Mesenchymal stem cell (in vitro differentiated cells and primary cell): ENCODE measurements around the gene C6orf15.

Experiments
- DNase-seq: peaks from one replicate; pipeline ENCODE4 v3.0.0-alpha.2; 2013
- H2AFZ ChIP-seq: one replicate; pipeline ENCODE4 v1.6.1; 2013; ENCODE audit warnings: low read depth, mild to moderate bottlenecking, control low read depth, inconsistent platforms, low read length, moderate library complexity
- H2AK5ac ChIP-seq: 2 replicates; pipeline ENCODE4 v1.6.1; 2013; ENCODE audit warnings: low read length, moderate library complexity, mild to moderate bottlenecking, inconsistent platforms; ENCODE audit not compliant: severe bottlenecking
- H2BK120ac ChIP-seq: one replicate; pipeline ENCODE4 v1.6.1; 2013; ENCODE audit warnings: low read depth, mild to moderate bottlenecking, inconsistent platforms, low read length, moderate library complexity
- H2BK12ac ChIP-seq, 2 experiments: one replicate each; pipeline ENCODE4 v1.6.1; 2013; ENCODE audit warnings: inconsistent platforms in 2 of 2, low read length in 2 of 2, mild to moderate bottlenecking in 2 of 2, moderate library complexity in 2 of 2, control low read depth in 1 of 2
- H2BK15ac ChIP-seq: one replicate; pipeline ENCODE4 v1.6.1; 2013; ENCODE audit warnings: mild to moderate bottlenecking, low read depth, inconsistent platforms; ENCODE audit not compliant: poor library complexity, severe bottlenecking
- H2BK5ac ChIP-seq: 2 replicates; pipeline ENCODE4 v1.6.1; 2013; ENCODE audit warnings: low read depth, mild to moderate bottlenecking, low read length, control low read depth, inconsistent platforms; ENCODE audit not compliant: poor library complexity, severe bottlenecking
- H3K14ac ChIP-seq, 2 experiments: one replicate each; pipeline ENCODE4 v1.6.1; 2013; ENCODE audit warnings: inconsistent platforms in 2 of 2, low read length in 2 of 2, control low read depth in 1 of 2, mild to moderate bottlenecking in 1 of 2, moderate library complexity in 1 of 2
- H3K18ac ChIP-seq, 2 experiments: one replicate each; pipeline ENCODE4 v1.6.1; 2013; ENCODE audit warnings: inconsistent platforms in 2 of 2, low read length in 2 of 2, control low read depth in 1 of 2, low read depth in 1 of 2, mild to moderate bottlenecking in 1 of 2
- H3K23ac ChIP-seq, 2 experiments: one replicate each; pipeline ENCODE4 v1.6.1; 2013; ENCODE audit warnings: inconsistent platforms in 2 of 2, low read length in 2 of 2, mild to moderate bottlenecking in 2 of 2, moderate library complexity in 2 of 2, control low read depth in 1 of 2
- H3K27ac ChIP-seq: 2 replicates; pipeline ENCODE4 v1.5.1; 2013; ENCODE audit warnings: mild to moderate bottlenecking, moderate library complexity, low read length, control low read depth, inconsistent platforms; ENCODE audit not compliant: poor library complexity, severe bottlenecking
- H3K27me3 ChIP-seq, 2 experiments: 2 replicates each; pipeline versions ENCODE4 v1.6.1 to v1.7.0; 2013; ENCODE audit warnings: low read length in 2 of 2, mild to moderate bottlenecking in 2 of 2, moderate library complexity in 2 of 2, control low read depth in 1 of 2, inconsistent platforms in 1 of 2; ENCODE audit not compliant: control insufficient read depth in 1 of 2, insufficient read depth in 1 of 2
- H3K36me3 ChIP-seq, 2 experiments: 2 replicates each; pipeline versions ENCODE4 v1.6.1 to v1.7.0; 2013; ENCODE audit warnings: low read length in 2 of 2, control low read depth in 1 of 2, inconsistent platforms in 1 of 2, low read depth in 1 of 2, mild to moderate bottlenecking in 1 of 2; ENCODE audit not compliant: insufficient read depth in 2 of 2, control insufficient read depth in 1 of 2
- H3K4ac ChIP-seq, 2 experiments: one replicate each; pipeline ENCODE4 v1.6.1; 2013; ENCODE audit warnings: inconsistent platforms in 2 of 2, low read length in 2 of 2, mild to moderate bottlenecking in 2 of 2, moderate library complexity in 2 of 2, control low read depth in 1 of 2, low read depth in 1 of 2
- H3K4me1 ChIP-seq: 2 replicates; pipeline ENCODE4 v1.6.1; 2013; ENCODE audit warnings: low read depth, low read length, control low read depth; ENCODE audit not compliant: control insufficient read depth, insufficient read depth
- H3K4me2 ChIP-seq: 2 replicates; pipeline ENCODE4 v1.6.1; 2013; ENCODE audit warnings: low read length, mild to moderate bottlenecking, inconsistent platforms; ENCODE audit not compliant: poor library complexity, severe bottlenecking
- H3K4me3 ChIP-seq, 2 experiments: 2 replicates each; pipeline versions ENCODE4 v1.5.1 to v1.7.0; 2013; ENCODE audit warnings: low read length in 2 of 2, mild to moderate bottlenecking in 2 of 2, control low read depth in 1 of 2, low read depth in 1 of 2; ENCODE audit not compliant: insufficient read depth in 1 of 2
- H3K79me1 ChIP-seq: replicated peaks from 2 replicates; pipeline ENCODE4 v1.6.1; 2013; ENCODE audit warnings: mild to moderate bottlenecking, control low read depth, low read length, inconsistent platforms; ENCODE audit not compliant: poor library complexity, severe bottlenecking
- H3K9ac ChIP-seq: 2 replicates; pipeline ENCODE4 v1.7.0; 2013; ENCODE audit warnings: mild to moderate bottlenecking, low read length, moderate library complexity
- H3K9me3 ChIP-seq: 2 replicates; pipeline ENCODE4 v1.7.0; 2013; ENCODE audit warnings: mild to moderate bottlenecking, low read length; ENCODE audit not compliant: control insufficient read depth
- H4K8ac ChIP-seq: one replicate; pipeline ENCODE4 v1.6.1; 2013; ENCODE audit warnings: inconsistent platforms, mild to moderate bottlenecking, low read length, moderate library complexity
- H4K91ac ChIP-seq: one replicate; pipeline ENCODE4 v1.6.1; 2013; ENCODE audit warnings: mild to moderate bottlenecking, low read length, inconsistent platforms
- WGBS: methylation state at CpG from one replicate; pipeline ENCODE4 v1.1.7; 2013; ENCODE audit warnings: mixed read lengths; 5-methylcytosine and 5-hydroxymethylcytosine counted together

Gene C6orf15

DNA sequence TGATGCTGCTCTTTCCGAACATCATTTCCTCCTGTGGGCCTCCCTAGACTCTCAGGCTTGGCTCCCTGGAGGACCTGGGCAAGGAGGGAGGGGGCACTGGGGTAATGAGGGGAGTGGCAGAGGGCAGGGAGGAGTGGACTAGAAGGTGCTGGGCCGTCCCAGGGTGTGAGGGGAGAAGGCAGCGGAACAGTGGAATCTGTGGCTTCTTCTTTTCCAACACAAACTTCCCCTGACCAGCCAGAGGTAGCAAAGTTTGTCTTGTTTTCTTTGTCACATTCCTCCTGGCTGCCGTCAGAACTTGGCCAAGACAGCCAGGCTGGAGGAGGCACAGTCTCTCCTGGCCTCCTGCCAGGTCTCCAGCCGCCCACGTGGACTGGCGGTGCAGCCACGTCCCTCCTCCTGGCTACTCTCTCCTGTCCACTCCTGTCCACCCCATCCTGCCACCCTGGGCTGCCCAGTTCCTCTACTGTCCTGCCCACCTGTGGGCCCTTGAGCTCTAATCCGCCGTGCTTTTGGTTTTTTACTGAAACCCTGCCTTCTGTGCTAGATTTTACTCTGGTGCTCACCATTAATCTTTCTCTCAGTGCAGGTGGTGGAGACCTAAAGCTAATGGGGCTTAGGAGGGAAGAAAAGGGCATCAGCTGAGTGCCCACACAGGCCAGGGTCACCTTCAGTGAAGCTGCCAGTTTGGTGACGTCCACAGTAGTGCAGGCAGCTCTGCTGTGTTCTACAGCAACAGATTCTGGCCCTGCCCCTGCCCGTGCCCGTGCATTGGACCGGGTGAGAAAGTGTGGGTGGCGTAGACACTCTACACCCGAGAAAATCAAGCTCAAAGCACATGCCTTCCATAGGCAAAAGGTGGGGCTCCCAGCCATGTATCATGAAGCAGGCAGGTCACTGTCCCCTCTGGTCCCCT, 10.7 kb upstream of the C6orf15 start:
- Histone ChIP-seq H4K91ac (no peak overlapping the region), H3K79me1 (peaks cover 3% of the 10 kb centered on the region), H3K36me3 (peaks cover 0 to 6% of the 10 kb centered on the region in 2 experiments), H2BK12ac (peak overlapping the region in 1 of 2 experiments; percentile 24), H3K9ac (no peak overlapping the region), H2AK5ac (peak overlapping the region; percentile 65), H3K27me3 (peaks cover 0 to 20% of the 10 kb centered on the region in 2 experiments), H3K4me1 (peaks cover 42% of the 10 kb centered on the region), H3K14ac (no peak overlapping the region), H2BK5ac (peak overlapping the region; percentile 68), H3K9me3 (no peaks in the 10 kb centered on the region), H2BK120ac (no peak overlapping the region), H3K27ac (peak overlapping the region; percentile 83), H3K23ac (no peak overlapping the region), H3K18ac (peak overlapping the region in 1 of 2 experiments; percentile 64), H2AFZ (no peak overlapping the region), H4K8ac (peak overlapping the region; percentile 70), H3K4me3 (no peak overlapping the region), H3K4me2 (no peak overlapping the region), H3K4ac (no peak overlapping the region), H2BK15ac (no peak overlapping the region)
- WGBS: 60% methylated on average over 15 of the region's 16 CpGs
- DNase-seq: peak; percentile 92

DNA sequence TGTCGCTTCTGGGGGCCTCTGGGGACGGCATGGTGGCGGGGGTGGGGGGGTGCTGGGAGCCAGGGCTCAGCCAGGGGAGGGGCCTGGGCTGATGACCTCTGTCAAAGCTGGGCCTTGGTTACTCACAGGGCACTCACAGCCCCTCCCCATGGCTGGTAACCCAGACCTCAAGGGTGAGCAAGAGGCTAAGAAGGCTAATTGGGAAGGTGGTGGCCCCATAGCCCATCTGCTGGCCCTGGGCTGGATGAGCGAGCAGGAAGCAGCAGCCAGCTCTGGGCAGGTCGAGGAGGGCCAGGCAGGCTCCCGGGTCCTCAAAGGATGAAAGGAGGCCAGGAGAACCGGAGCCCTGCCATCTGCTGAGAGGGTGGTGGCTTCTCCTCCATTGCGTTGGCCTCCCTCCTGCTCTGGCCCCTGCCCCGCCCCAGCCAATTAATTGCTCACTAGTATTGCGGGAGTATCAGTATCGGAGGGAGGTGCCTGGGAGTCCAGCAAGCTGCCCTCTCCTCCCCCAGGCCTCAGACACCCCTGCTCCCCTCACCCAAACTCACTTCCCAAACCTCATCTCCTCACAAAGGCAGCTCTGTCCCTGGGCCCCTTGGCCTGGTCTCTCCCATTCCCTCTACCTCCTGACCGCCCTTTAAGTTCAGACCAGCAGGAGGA, 8.9 kb upstream of the C6orf15 start:
- Histone ChIP-seq H2AK5ac (peak overlapping the region; percentile 95), H3K79me1 (peaks cover 11% of the 10 kb centered on the region), H3K18ac (no peak overlapping the region), H3K27ac (no peak overlapping the region), H3K9ac (no peak overlapping the region), H2BK12ac (peak overlapping the region in 1 of 2 experiments; percentile 4), H3K4ac (no peak overlapping the region), H3K14ac (no peak overlapping the region), H3K4me2 (no peak overlapping the region), H3K4me1 (peaks cover 35% of the 10 kb centered on the region), H3K9me3 (no peaks in the 10 kb centered on the region), H2BK5ac (no peak overlapping the region), H3K23ac (no peak overlapping the region), H4K8ac (no peak overlapping the region), H3K36me3 (peaks cover 0 to 14% of the 10 kb centered on the region in 2 experiments), H3K4me3 (no peak overlapping the region), H2BK120ac (no peak overlapping the region), H2AFZ (no peak overlapping the region), H4K91ac (no peak overlapping the region), H2BK15ac (no peak overlapping the region), H3K27me3 (peaks cover 0 to 9% of the 10 kb centered on the region in 2 experiments)
- no peak for DNase-seq
- 94% methylated on average over 12 of the region's 12 CpGs for WGBS

DNA sequence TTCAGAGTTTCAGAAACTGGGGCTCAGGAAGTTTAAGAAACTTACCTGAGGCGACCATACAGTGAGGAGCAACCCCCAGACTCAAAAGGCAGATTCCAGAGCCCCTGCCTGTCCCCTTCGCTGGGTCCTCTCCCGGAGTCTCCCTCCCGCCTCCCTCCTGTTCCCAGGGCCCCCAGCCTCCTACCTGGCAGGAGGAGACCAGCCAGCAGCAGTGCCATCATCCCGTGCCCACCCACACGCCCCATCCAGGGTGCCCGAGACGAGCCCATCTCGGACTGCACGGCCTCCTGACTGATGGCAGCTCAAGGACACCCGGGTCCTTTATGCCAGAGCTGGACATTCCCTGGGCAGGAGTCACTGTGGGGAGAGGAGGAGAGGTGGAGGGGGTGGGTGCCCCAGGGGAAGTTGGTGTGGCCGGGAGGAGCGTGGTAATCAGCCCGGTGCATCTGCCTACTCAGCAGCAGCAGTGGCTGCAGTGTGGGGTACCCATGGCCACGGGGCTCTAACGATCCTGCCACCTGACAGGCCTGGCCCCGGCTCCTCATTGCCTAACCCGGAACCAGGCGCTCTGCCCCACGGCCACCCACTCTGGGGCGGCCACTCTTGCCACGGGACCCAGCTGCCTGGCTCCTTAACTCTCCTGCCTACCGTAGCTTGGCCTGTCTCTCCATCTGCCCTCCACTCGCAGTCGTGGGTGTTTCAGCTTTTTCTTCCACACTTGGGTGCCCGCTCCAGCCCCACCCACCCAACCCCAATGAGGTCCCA, 8.0 kb upstream of the C6orf15 start, which contains the start of gene CDSN:
CDSN (minus strand) TSS at position 296 of the 765 bp plus-strand sequence; CDS start at position 269, 27 bp downstream.
- H3K79me1 ChIP-seq: peaks cover 19% of the 10 kb centered on the region
- no peak within 1 kb of the TSS for H2BK5ac ChIP-seq
- no peaks in the 10 kb centered on the region for H3K9me3 ChIP-seq
- no peak within 1 kb of the TSS for H2BK120ac ChIP-seq
- peaks cover 0 to 9% of the 10 kb centered on the region in 2 experiments for H3K27me3 ChIP-seq
- H3K4ac ChIP-seq: no peak within 1 kb of the TSS
- 92% methylated on average over 26 of the region's 26 CpGs for WGBS
- no peak within 1 kb of the TSS for H4K8ac ChIP-seq
- no peak within 1 kb of the TSS for H2AFZ ChIP-seq
- H3K4me2 ChIP-seq: no peak within 1 kb of the TSS
- no peak within 1 kb of the TSS for H3K23ac ChIP-seq
- H3K18ac ChIP-seq: no peak within 1 kb of the TSS
- no peak within 1 kb of the TSS for H4K91ac ChIP-seq
- no peak for DNase-seq
- H3K9ac ChIP-seq: no peak within 1 kb of the TSS
- no peak within 1 kb of the TSS for H2BK15ac ChIP-seq
- peaks cover 30% of the 10 kb centered on the region for H3K4me1 ChIP-seq
- H3K4me3 ChIP-seq: no peak within 1 kb of the TSS
- H3K14ac ChIP-seq: no peak within 1 kb of the TSS
- H2BK12ac ChIP-seq: no peak within 1 kb of the TSS
- no peak within 1 kb of the TSS for H2AK5ac ChIP-seq
- H3K36me3 ChIP-seq: peaks cover 0 to 12% of the 10 kb centered on the region in 2 experiments
- no peak within 1 kb of the TSS for H3K27ac ChIP-seq
